ENCODE results near the gene LRP1B.

The LRP1B gene

GRCh38 chr2:141423124-141423523, 707.7 kb downstream of the LRP1B start:
- DNase-seq (ENCODE audit: low spot score) = no peak

- no peak for DNase-seq (ENCODE audit: low spot score)
Observed at GRCh38 chr2:141417246-141417797, 713.5 kb downstream of the LRP1B start.

GRCh38 chr2:141411419-141411818, 719.4 kb downstream of the LRP1B start:
- no peak for DNase-seq (ENCODE audit: low spot score)

GRCh38 chr2:141399270-141399669, 731.5 kb downstream of the LRP1B start:
- peak; percentile 3 for DNase-seq (ENCODE audit: low spot score)

GRCh38 chr2:141393214-141393545, 737.6 kb downstream of the LRP1B start:
- peak; percentile 2 for DNase-seq (ENCODE audit: low spot score)

GRCh38 chr2:141392517-141393213, 738.2 kb downstream of the LRP1B start:
- peak; percentile 79 for DNase-seq (ENCODE audit: low spot score)

GRCh38 chr2:141386168-141386567, 744.6 kb downstream of the LRP1B start:
- DNase-seq (ENCODE audit: low spot score) = no peak

- peak; percentile 82 for DNase-seq (ENCODE audit: low spot score)
Observed at GRCh38 chr2:141384676-141385075, 746.1 kb downstream of the LRP1B start.

GRCh38 chr2:141381946-141382345, 748.9 kb downstream of the LRP1B start:
- DNase-seq (ENCODE audit: low spot score) = no peak

- DNase-seq (ENCODE audit: low spot score) = no peak
Observed at GRCh38 chr2:141380008-141380979, 750.5 kb downstream of the LRP1B start.

GRCh38 chr2:141364821-141365220, 766.0 kb downstream of the LRP1B start:
- no peak for DNase-seq (ENCODE audit: low spot score)

- no peak for DNase-seq (ENCODE audit: low spot score)
Observed at GRCh38 chr2:141362311-141362710, 768.5 kb downstream of the LRP1B start.

GRCh38 chr2:141348481-141348880, 782.3 kb downstream of the LRP1B start:
- DNase-seq (ENCODE audit: low spot score) = no peak

- DNase-seq (ENCODE audit: low spot score) = peak; percentile 83
Observed at GRCh38 chr2:141341444-141341843, 789.4 kb downstream of the LRP1B start.

- DNase-seq (ENCODE audit: low spot score) = peak; percentile 94
Observed at GRCh38 chr2:141331127-141331526, 799.7 kb downstream of the LRP1B start.

- DNase-seq (ENCODE audit: low spot score) = no peak
Observed at GRCh38 chr2:141329964-141330363, 800.9 kb downstream of the LRP1B start.

GRCh38 chr2:141323571-141323970, 807.2 kb downstream of the LRP1B start:
- peak; percentile 90 for DNase-seq (ENCODE audit: low spot score)

- DNase-seq (ENCODE audit: low spot score) = peak; percentile 57
Observed at GRCh38 chr2:141317986-141318385, 812.8 kb downstream of the LRP1B start.

- no peak for DNase-seq (ENCODE audit: low spot score)
Observed at GRCh38 chr2:141316606-141317005, 814.2 kb downstream of the LRP1B start.

- DNase-seq (ENCODE audit: low spot score) = no peak
Observed at GRCh38 chr2:141316103-141316502, 814.7 kb downstream of the LRP1B start.

GRCh38 chr2:141313972-141314371, 816.8 kb downstream of the LRP1B start:
- DNase-seq (ENCODE audit: low spot score) = no peak

- DNase-seq (ENCODE audit: low spot score) = no peak
Observed at GRCh38 chr2:141311430-141311829, 819.4 kb downstream of the LRP1B start.

- DNase-seq (ENCODE audit: low spot score) = no peak
Observed at GRCh38 chr2:141306368-141306767, 824.4 kb downstream of the LRP1B start.
